Choroid plexus epithelial cell (primary cell): ENCODE measurements around the gene MYMX.
"Not testable (repeated sequence)": the region's sequence is repeated elsewhere in the genome, so short reads cannot be mapped to it uniquely, and the experiment has no call there.

Experiments used
- DNase-seq: peaks from one replicate; pipeline ENCODE4 v3.0.0-alpha.2; 2010; ENCODE audit warnings: low read depth
- H3K4me3 ChIP-seq: 2 replicates; pipeline ENCODE4 v1.5.1; 2011; ENCODE audit warnings: low read depth, mild to moderate bottlenecking, control low read depth, low read length, moderate library complexity
- CTCF ChIP-seq: conservative IDR thresholded peaks from 2 replicates; pipeline ENCODE4 v1.5.1; 2011; ENCODE audit warnings: low read depth, mild to moderate bottlenecking, control low read depth, inconsistent platforms, low read length, moderate library complexity

The MYMX gene

GRCh38 chr6:44188819-44189218 is 27.9 kb upstream of the MYMX start:
- no peak for TF ChIP-seq CTCF
- no peak overlapping the region for H3K4me3 ChIP-seq
- no peak for DNase-seq

GRCh38 chr6:44189257-44189656 is 27.5 kb upstream of the MYMX start:
- no peak overlapping the region for H3K4me3 ChIP-seq
- no peak for DNase-seq
- no peak for TF ChIP-seq CTCF

GRCh38 chr6:44190715-44191114 is 26.0 kb upstream of the MYMX start:
- DNase-seq = no peak
- H3K4me3 ChIP-seq = no peak overlapping the region
- TF ChIP-seq CTCF = no peak

- no peak for TF ChIP-seq CTCF
- peak; percentile 45 for DNase-seq
- H3K4me3 ChIP-seq = peak overlapping the region; percentile 22
These were observed 24.2 kb upstream of the MYMX start for GRCh38 chr6:44192428-44193041.

GRCh38 chr6:44193307-44193910 is 23.3 kb upstream of the MYMX start:
- no peak for TF ChIP-seq CTCF

GRCh38 chr6:44194326-44194725 is 22.4 kb upstream of the MYMX start:
- no peak for DNase-seq
- TF ChIP-seq CTCF = no peak
- H3K4me3 ChIP-seq = no peak overlapping the region

More at GRCh38 chr6:44193307-44193910, 23.3 kb upstream of the MYMX start:
- no peak overlapping the region for H3K4me3 ChIP-seq
- DNase-seq = no peak

- DNase-seq, H3K4me3 ChIP-seq: not testable (repeated sequence)
These were observed 20.4 kb upstream of the MYMX start for GRCh38 chr6:44196351-44196750.
